HepG2 (cell line): ENCODE data around the gene NBEAL2. TPM values are rescaled to one million over a fixed set of nuclear protein-coding genes. Genes with fewer than 3 reads are reported as not detected.

Experiments used
- ARID4A ChIP-seq: sonication (generic); formaldehyde crosslinking; IDR thresholded peaks from 2 replicates; pipeline ENCODE4 v1.5.0; 2020; ENCODE audit warnings: mild to moderate bottlenecking, missing genetic modification reagents, borderline replicate concordance
- HNF1A ChIP-seq, 2 experiments: sonication (generic) in 1 of 2; formaldehyde crosslinking in 1 of 2; IDR thresholded peaks; 2 replicates each; pipeline versions ENCODE4 v1.4.0 to v1.6.1; 2016 to 2020; ENCODE audit warnings: borderline replicate concordance in 1 of 2, low read depth in 1 of 2, mild to moderate bottlenecking in 1 of 2, missing genetic modification reagents in 1 of 2
- HOXA3 ChIP-seq: sonication (generic); formaldehyde crosslinking; IDR thresholded peaks from 2 replicates; pipeline ENCODE4 v1.5.0; 2020; ENCODE audit warnings: missing genetic modification reagents
- LCORL ChIP-seq, 2 experiments: fragments of 450-650 bp in 1 of 2; sonication (generic) in 1 of 2; formaldehyde crosslinking in 1 of 2; IDR thresholded peaks; 2 replicates each; pipeline versions ENCODE4 v1.5.0 to v1.6.1; 2017 to 2020; ENCODE audit warnings: antibody characterized with exemption in 1 of 2, missing genetic modification reagents in 1 of 2
- MAFG ChIP-seq: sonication (generic); formaldehyde crosslinking; IDR thresholded peaks from 2 replicates; pipeline ENCODE4 v1.5.1; 2020; ENCODE audit warnings: mild to moderate bottlenecking, missing genetic modification reagents
- NFYB ChIP-seq: sonication (generic); formaldehyde crosslinking; IDR thresholded peaks from 2 replicates; pipeline ENCODE4 v1.4.0; 2020; ENCODE audit warnings: missing genetic modification reagents
- PRDM15 ChIP-seq: sonication (generic); formaldehyde crosslinking; IDR thresholded peaks from 2 replicates; pipeline ENCODE4 v1.4.0; 2020; ENCODE audit warnings: missing genetic modification reagents
- ZNF138 ChIP-seq: sonication (generic); formaldehyde crosslinking; IDR thresholded peaks from 2 replicates; pipeline ENCODE4 v1.5.0; 2020; ENCODE audit warnings: mild to moderate bottlenecking, low read depth, missing genetic modification reagents
- ZNF329 ChIP-seq: sonication (generic); formaldehyde crosslinking; IDR thresholded peaks from 2 replicates; pipeline ENCODE4 v1.9.0; 2021; ENCODE audit warnings: low read depth, mild to moderate bottlenecking, missing genetic modification reagents
- ZNF556 ChIP-seq: sonication (generic); formaldehyde crosslinking; IDR thresholded peaks from 2 replicates; pipeline ENCODE4 v1.4.0; 2020; ENCODE audit warnings: mild to moderate bottlenecking, missing genetic modification reagents, borderline replicate concordance
- ZNF674 ChIP-seq: sonication (generic); formaldehyde crosslinking; IDR thresholded peaks from 2 replicates; pipeline ENCODE4 v1.5.0; 2020; ENCODE audit warnings: low read depth, mild to moderate bottlenecking, missing genetic modification reagents
- polyA plus RNA-seq, 8 experiments: library from polyadenylated mRNA; depleted of rRNA in 3 of 8; stranded (reverse) in 7 of 8; unstranded in 1 of 8; fragments of >200 nt; fragmentation: Illumina TruSeq in 4 of 8; extraction: Trizol in 4 of 8; gene quantifications; 2 replicates each; pipeline versions ENCODE4 v1.2.1 to v1.2.3, GENCODE V29; 2011 to 2016; ENCODE audit warnings: low read depth in 4 of 8, missing spikeins in 1 of 8, mixed read lengths in 1 of 8; ENCODE audit not compliant: insufficient read depth in 1 of 8
- total RNA-seq, 5 experiments: library from RNA; depleted of rRNA; stranded (reverse); fragments of >200 nt; fragmentation: Illumina TruSeq; extraction: Trizol; gene quantifications; 2 replicates each; pipeline ENCODE4 v1.2.3, GENCODE V29; 2016; ENCODE audit warnings: low read depth in 1 of 5
- TF ChIP-seq, protein P1 (sequence below): sonication (generic); formaldehyde crosslinking; conservative IDR thresholded peaks from 2 replicates; pipeline ENCODE4 v1.4.0; 2020; ENCODE audit warnings: missing genetic modification reagents

Gene NBEAL2
- total and polyA plus RNA-seq, 2 of the 13 experiments (the other 11 are each of a cell fraction or from before 2014, with no cell fraction given): 9.7 to 12.4 TPM

GRCh38 chr3:46976326-46977190 lies 2.9 kb upstream of the NBEAL2 start, which contains the start of gene CCDC12 (continued):
- no peak for TF ChIP-seq MAFG (CRISPR knock-in tag)
- peak; percentile 81 for TF ChIP-seq HOXA3
- TF ChIP-seq ZNF329 (CRISPR knock-in tag): peak; percentile 40; the same call in 1 of the 2 replicates
- 0 out of 2 replicates have a peak, but pooled peaks have one; percentile 45 for TF ChIP-seq ZNF138 (CRISPR knock-in tag)
- peak; percentile 77 for TF ChIP-seq NFYB (CRISPR knock-in tag)
- no peak for TF ChIP-seq LCORL (IDR thresholded peaks at IDR 0.05)
- 0 out of 2 replicates have a peak, but pooled peaks have one; percentile 35 for TF ChIP-seq LCORL (CRISPR knock-in tag; IDR thresholded peaks at IDR 0.05)
- TF ChIP-seq, protein P1, sequence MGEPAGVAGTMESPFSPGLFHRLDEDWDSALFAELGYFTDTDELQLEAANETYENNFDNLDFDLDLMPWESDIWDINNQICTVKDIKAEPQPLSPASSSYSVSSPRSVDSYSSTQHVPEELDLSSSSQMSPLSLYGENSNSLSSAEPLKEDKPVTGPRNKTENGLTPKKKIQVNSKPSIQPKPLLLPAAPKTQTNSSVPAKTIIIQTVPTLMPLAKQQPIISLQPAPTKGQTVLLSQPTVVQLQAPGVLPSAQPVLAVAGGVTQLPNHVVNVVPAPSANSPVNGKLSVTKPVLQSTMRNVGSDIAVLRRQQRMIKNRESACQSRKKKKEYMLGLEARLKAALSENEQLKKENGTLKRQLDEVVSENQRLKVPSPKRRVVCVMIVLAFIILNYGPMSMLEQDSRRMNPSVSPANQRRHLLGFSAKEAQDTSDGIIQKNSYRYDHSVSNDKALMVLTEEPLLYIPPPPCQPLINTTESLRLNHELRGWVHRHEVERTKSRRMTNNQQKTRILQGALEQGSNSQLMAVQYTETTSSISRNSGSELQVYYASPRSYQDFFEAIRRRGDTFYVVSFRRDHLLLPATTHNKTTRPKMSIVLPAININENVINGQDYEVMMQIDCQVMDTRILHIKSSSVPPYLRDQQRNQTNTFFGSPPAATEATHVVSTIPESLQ (CRISPR knock-in tag): no peak
- no peak for TF ChIP-seq PRDM15 (CRISPR knock-in tag)
- no peak for TF ChIP-seq ZNF674 (CRISPR knock-in tag)
- peak; percentile 80; the same call in 1 of the 2 replicates for TF ChIP-seq ARID4A (CRISPR knock-in tag)
- 0 out of 2 replicates have a peak, but pooled peaks have one; percentile 4 for TF ChIP-seq ZNF556 (CRISPR knock-in tag)
- 0 out of 2 replicates have a peak, but pooled peaks have one; percentile 8 for TF ChIP-seq HNF1A (IDR thresholded peaks at IDR 0.05; ENCODE audit: low read depth)
- no peak for TF ChIP-seq HNF1A (CRISPR knock-in tag; IDR thresholded peaks at IDR 0.05; ENCODE audit: borderline replicate concordance)
